Measurements from ENCODE around the gene MFSD1.

DNA sequence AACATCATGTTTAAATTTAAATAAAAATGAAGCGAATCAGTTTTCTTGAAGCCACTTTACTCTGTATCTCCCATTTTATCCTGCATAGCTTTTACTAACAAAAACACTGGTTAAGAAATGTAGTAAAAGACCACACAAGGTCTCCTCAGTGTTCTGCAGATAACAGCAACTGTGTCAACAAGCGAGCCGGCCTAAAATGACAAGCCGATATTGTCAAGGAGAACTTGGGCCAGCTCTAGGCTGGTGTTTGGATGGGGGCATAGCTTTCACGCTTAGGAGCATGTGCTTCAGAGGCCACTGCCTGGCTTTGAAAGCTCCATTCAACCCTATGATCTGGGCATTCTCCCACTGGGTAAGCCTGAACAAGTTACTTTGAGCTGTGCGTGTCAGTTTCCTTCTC lies 38.1 kb downstream of the MFSD1 start:
- TF ChIP-seq, protein P1, sequence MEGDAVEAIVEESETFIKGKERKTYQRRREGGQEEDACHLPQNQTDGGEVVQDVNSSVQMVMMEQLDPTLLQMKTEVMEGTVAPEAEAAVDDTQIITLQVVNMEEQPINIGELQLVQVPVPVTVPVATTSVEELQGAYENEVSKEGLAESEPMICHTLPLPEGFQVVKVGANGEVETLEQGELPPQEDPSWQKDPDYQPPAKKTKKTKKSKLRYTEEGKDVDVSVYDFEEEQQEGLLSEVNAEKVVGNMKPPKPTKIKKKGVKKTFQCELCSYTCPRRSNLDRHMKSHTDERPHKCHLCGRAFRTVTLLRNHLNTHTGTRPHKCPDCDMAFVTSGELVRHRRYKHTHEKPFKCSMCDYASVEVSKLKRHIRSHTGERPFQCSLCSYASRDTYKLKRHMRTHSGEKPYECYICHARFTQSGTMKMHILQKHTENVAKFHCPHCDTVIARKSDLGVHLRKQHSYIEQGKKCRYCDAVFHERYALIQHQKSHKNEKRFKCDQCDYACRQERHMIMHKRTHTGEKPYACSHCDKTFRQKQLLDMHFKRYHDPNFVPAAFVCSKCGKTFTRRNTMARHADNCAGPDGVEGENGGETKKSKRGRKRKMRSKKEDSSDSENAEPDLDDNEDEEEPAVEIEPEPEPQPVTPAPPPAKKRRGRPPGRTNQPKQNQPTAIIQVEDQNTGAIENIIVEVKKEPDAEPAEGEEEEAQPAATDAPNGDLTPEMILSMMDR (conservative IDR thresholded peaks at IDR 0.05) = no peak
- no peak for TF ChIP-seq EZH2 (IDR thresholded peaks at IDR 0.05; ENCODE audit: low read depth)

Data from PC-9 (cell line).